ENCODE data around the gene ENTPD8. TPM values are rescaled to one million over a fixed set of nuclear protein-coding genes. Genes with fewer than 3 reads are reported as not detected.
A peak's percentile ranks its signal among the peaks of the same experiment; 100 is the strongest.

Gene ENTPD8
- total RNA-seq: under 1 TPM; 0.33 to 0.75 TPM
- polyA plus RNA-seq (2013, experiment 1 of 2): 0.25 TPM
- 0.17 TPM for polyA plus RNA-seq (2013, experiment 2 of 2)
- long read RNA-seq, experiment 1: 0 reads
- long read RNA-seq, experiment 2: 0 reads
- long read RNA-seq, experiment 3: 0 reads
- long read RNA-seq, experiment 4: 0 reads

GRCh38 chr9:137441289-137441934, at the start of gene ENTPD8:
TSS of gene ENTPD8 (minus strand) at chr9:137441357. CDS start at chr9:137438285, 3,072 bp downstream.
- Mint-ChIP-seq H3K4me1 (peaks cover 5% of the 10 kb centered on the region), H3K27ac (no peak within 1 kb of the TSS), H3K9me3 (no peaks in the 10 kb centered on the region), H3K36me3 (ENCODE audit: low read depth) (no peaks in the 10 kb centered on the region), H3K4me3 (peak within 1 kb of the TSS; percentile 48), H3K27me3 (ENCODE audit: insufficient read depth) (peaks cover 18% of the 10 kb centered on the region)
- DNase-seq: peak; percentile 94
- Histone ChIP-seq H3K4me1 (ENCODE audit: control insufficient read depth, insufficient read depth, low read length) (no peaks in the 10 kb centered on the region), H3K9me3 (ENCODE audit: control insufficient read depth, low read length) (no peaks in the 10 kb centered on the region), H3K4me3 (ENCODE audit: low read length) (peak within 1 kb of the TSS; percentile 29), H3K9ac (ENCODE audit: extremely low read depth, low read length, poor library complexity, severe bottlenecking) (no peak within 1 kb of the TSS), H3K27me3 (ENCODE audit: control insufficient read depth, insufficient read depth, low read length, poor library complexity, severe bottlenecking) (peaks cover 9% of the 10 kb centered on the region), H3K36me3 (ENCODE audit: control insufficient read depth, insufficient read depth, low read length) (no peaks in the 10 kb centered on the region), H3K27ac (ENCODE audit: low read depth, low read length) (no peak within 1 kb of the TSS)
- TF ChIP-seq, protein P1, sequence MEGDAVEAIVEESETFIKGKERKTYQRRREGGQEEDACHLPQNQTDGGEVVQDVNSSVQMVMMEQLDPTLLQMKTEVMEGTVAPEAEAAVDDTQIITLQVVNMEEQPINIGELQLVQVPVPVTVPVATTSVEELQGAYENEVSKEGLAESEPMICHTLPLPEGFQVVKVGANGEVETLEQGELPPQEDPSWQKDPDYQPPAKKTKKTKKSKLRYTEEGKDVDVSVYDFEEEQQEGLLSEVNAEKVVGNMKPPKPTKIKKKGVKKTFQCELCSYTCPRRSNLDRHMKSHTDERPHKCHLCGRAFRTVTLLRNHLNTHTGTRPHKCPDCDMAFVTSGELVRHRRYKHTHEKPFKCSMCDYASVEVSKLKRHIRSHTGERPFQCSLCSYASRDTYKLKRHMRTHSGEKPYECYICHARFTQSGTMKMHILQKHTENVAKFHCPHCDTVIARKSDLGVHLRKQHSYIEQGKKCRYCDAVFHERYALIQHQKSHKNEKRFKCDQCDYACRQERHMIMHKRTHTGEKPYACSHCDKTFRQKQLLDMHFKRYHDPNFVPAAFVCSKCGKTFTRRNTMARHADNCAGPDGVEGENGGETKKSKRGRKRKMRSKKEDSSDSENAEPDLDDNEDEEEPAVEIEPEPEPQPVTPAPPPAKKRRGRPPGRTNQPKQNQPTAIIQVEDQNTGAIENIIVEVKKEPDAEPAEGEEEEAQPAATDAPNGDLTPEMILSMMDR (conservative IDR thresholded peaks at IDR 0.05): no peak
- 1 to 4% methylated on average over 11 to 49 of the region's 62 CpGs for WGBS, 2 experiments (ENCODE audit: insufficient coverage in 1 of 2, insufficient read length in 1 of 2)

GRCh38 chr9:137490532-137491186, 49.5 kb upstream of the ENTPD8 start:
- H3K27me3 Mint-ChIP-seq (ENCODE audit: insufficient read depth): no peaks in the 10 kb centered on the region
- H3K9me3 ChIP-seq (ENCODE audit: control insufficient read depth, low read length): no peaks in the 10 kb centered on the region
- no peak for DNase-seq
- WGBS, 2 experiments (ENCODE audit: insufficient coverage in 1 of 2, insufficient read length in 1 of 2): 88 to 93% methylated on average over 4 to 9 of the region's 9 CpGs
- TF ChIP-seq, protein P1 (conservative IDR thresholded peaks at IDR 0.05): no peak
- H3K27ac Mint-ChIP-seq: no peak overlapping the region
- H3K27ac ChIP-seq (ENCODE audit: low read depth, low read length): no peak overlapping the region
- no peaks in the 10 kb centered on the region for H3K4me1 Mint-ChIP-seq
- no peaks in the 10 kb centered on the region for H3K9me3 Mint-ChIP-seq
- H3K4me3 Mint-ChIP-seq: no peak overlapping the region
- no peaks in the 10 kb centered on the region for H3K36me3 Mint-ChIP-seq (ENCODE audit: low read depth)
- H3K36me3 ChIP-seq (ENCODE audit: control insufficient read depth, insufficient read depth, low read length): no peaks in the 10 kb centered on the region
- H3K9ac ChIP-seq (ENCODE audit: extremely low read depth, low read length, poor library complexity, severe bottlenecking): no peak overlapping the region
- H3K4me3 ChIP-seq (ENCODE audit: low read length): no peak overlapping the region
- H3K27me3 ChIP-seq (ENCODE audit: control insufficient read depth, insufficient read depth, low read length, poor library complexity, severe bottlenecking): no peaks in the 10 kb centered on the region
- no peaks in the 10 kb centered on the region for H3K4me1 ChIP-seq (ENCODE audit: control insufficient read depth, insufficient read depth, low read length)

GRCh38 chr9:137488906-137489305, 47.7 kb upstream of the ENTPD8 start:
- Histone ChIP-seq H3K27ac (ENCODE audit: low read depth, low read length) (no peak overlapping the region), H3K27me3 (ENCODE audit: control insufficient read depth, insufficient read depth, low read length, poor library complexity, severe bottlenecking) (no peaks in the 10 kb centered on the region), H3K4me1 (ENCODE audit: control insufficient read depth, insufficient read depth, low read length) (no peaks in the 10 kb centered on the region), H3K9me3 (ENCODE audit: control insufficient read depth, low read length) (no peaks in the 10 kb centered on the region), H3K4me3 (ENCODE audit: low read length) (no peak overlapping the region), H3K9ac (ENCODE audit: extremely low read depth, low read length, poor library complexity, severe bottlenecking) (no peak overlapping the region), H3K36me3 (ENCODE audit: control insufficient read depth, insufficient read depth, low read length) (no peaks in the 10 kb centered on the region)
- no peaks in the 10 kb centered on the region for H3K36me3 Mint-ChIP-seq (ENCODE audit: low read depth)
- no peaks in the 10 kb centered on the region for H3K4me1 Mint-ChIP-seq
- WGBS, 2 experiments (ENCODE audit: insufficient coverage in 1 of 2, insufficient read length in 1 of 2): 92 to 97% methylated on average over 4 to 6 of the region's 6 CpGs
- H3K27me3 Mint-ChIP-seq (ENCODE audit: insufficient read depth): no peaks in the 10 kb centered on the region
- H3K4me3 Mint-ChIP-seq: no peak overlapping the region
- no peak overlapping the region for H3K27ac Mint-ChIP-seq
- no peaks in the 10 kb centered on the region for H3K9me3 Mint-ChIP-seq
- TF ChIP-seq, protein P1 (conservative IDR thresholded peaks at IDR 0.05): no peak
- no peak for DNase-seq
